ENCODE data around the gene ATP8A2.

The ATP8A2 gene

GRCh38 chr13:25579221-25579620 lies 207.4 kb downstream of the ATP8A2 start:
- no peaks in the 10 kb centered on the region for H3K27me3 ChIP-seq (ENCODE audit: control insufficient read depth in 1 of 2, insufficient read depth in 2 of 2, low read length in 2 of 2)
- H3K4me1 ChIP-seq (ENCODE audit: control insufficient read depth, insufficient read depth, low read length) = no peaks in the 10 kb centered on the region
- no peaks in the 10 kb centered on the region for H3K36me3 ChIP-seq (ENCODE audit: control insufficient read depth in 2 of 2, insufficient read depth in 2 of 2, low read length in 2 of 2)
- H3K9ac ChIP-seq (ENCODE audit: low read length in 2 of 2) = no peak overlapping the region
- no peak overlapping the region for H3K27ac ChIP-seq (ENCODE audit: low read length)
- H3K9me3 ChIP-seq (ENCODE audit: control insufficient read depth in 2 of 2, low read length in 2 of 2) = no peaks in the 10 kb centered on the region
- H3K4me3 ChIP-seq (ENCODE audit: low read length in 2 of 2) = no peak overlapping the region

GRCh38 chr13:25581351-25581750 lies 209.6 kb downstream of the ATP8A2 start:
- Histone ChIP-seq H3K4me3 (ENCODE audit: low read length in 2 of 2) (no peak overlapping the region), H3K27me3 (ENCODE audit: control insufficient read depth in 1 of 2, insufficient read depth in 2 of 2, low read length in 2 of 2) (no peaks in the 10 kb centered on the region), H3K4me1 (ENCODE audit: control insufficient read depth, insufficient read depth, low read length) (no peaks in the 10 kb centered on the region), H3K36me3 (ENCODE audit: control insufficient read depth in 2 of 2, insufficient read depth in 2 of 2, low read length in 2 of 2) (no peaks in the 10 kb centered on the region), H3K27ac (ENCODE audit: low read length) (no peak overlapping the region), H3K9ac (ENCODE audit: low read length in 2 of 2) (no peak overlapping the region), H3K9me3 (ENCODE audit: control insufficient read depth in 2 of 2, low read length in 2 of 2) (no peaks in the 10 kb centered on the region)

- no peaks in the 10 kb centered on the region for H3K4me1 ChIP-seq (ENCODE audit: control insufficient read depth, insufficient read depth, low read length)
- no peak overlapping the region for H3K4me3 ChIP-seq (ENCODE audit: low read length in 2 of 2)
- H3K27me3 ChIP-seq (ENCODE audit: control insufficient read depth in 1 of 2, insufficient read depth in 2 of 2, low read length in 2 of 2) = no peaks in the 10 kb centered on the region
Observed at GRCh38 chr13:25584087-25584486, 212.3 kb downstream of the ATP8A2 start.

GRCh38 chr13:25585000-25585399 lies 213.2 kb downstream of the ATP8A2 start:
- Histone ChIP-seq H3K9me3 (ENCODE audit: control insufficient read depth in 2 of 2, low read length in 2 of 2) (no peaks in the 10 kb centered on the region), H3K27ac (ENCODE audit: low read length) (no peak overlapping the region), H3K27me3 (ENCODE audit: control insufficient read depth in 1 of 2, insufficient read depth in 2 of 2, low read length in 2 of 2) (no peaks in the 10 kb centered on the region), H3K4me3 (ENCODE audit: low read length in 2 of 2) (no peak overlapping the region), H3K4me1 (ENCODE audit: control insufficient read depth, insufficient read depth, low read length) (no peaks in the 10 kb centered on the region), H3K9ac (ENCODE audit: low read length in 2 of 2) (no peak overlapping the region), H3K36me3 (ENCODE audit: control insufficient read depth in 2 of 2, insufficient read depth in 2 of 2, low read length in 2 of 2) (no peaks in the 10 kb centered on the region)

More at GRCh38 chr13:25584087-25584486, 212.3 kb downstream of the ATP8A2 start:
- H3K9me3 ChIP-seq (ENCODE audit: control insufficient read depth in 2 of 2, low read length in 2 of 2) = no peaks in the 10 kb centered on the region
- no peak overlapping the region for H3K9ac ChIP-seq (ENCODE audit: low read length in 2 of 2)
- no peaks in the 10 kb centered on the region for H3K36me3 ChIP-seq (ENCODE audit: control insufficient read depth in 2 of 2, insufficient read depth in 2 of 2, low read length in 2 of 2)
- H3K27ac ChIP-seq (ENCODE audit: low read length) = no peak overlapping the region

- Histone ChIP-seq H3K27me3 (ENCODE audit: control insufficient read depth in 1 of 2, insufficient read depth in 2 of 2, low read length in 2 of 2) (no peaks in the 10 kb centered on the region), H3K27ac (ENCODE audit: low read length) (no peak overlapping the region), H3K4me3 (ENCODE audit: low read length in 2 of 2) (no peak overlapping the region), H3K9ac (ENCODE audit: low read length in 2 of 2) (no peak overlapping the region), H3K36me3 (ENCODE audit: control insufficient read depth in 2 of 2, insufficient read depth in 2 of 2, low read length in 2 of 2) (no peaks in the 10 kb centered on the region), H3K9me3 (ENCODE audit: control insufficient read depth in 2 of 2, low read length in 2 of 2) (no peaks in the 10 kb centered on the region), H3K4me1 (ENCODE audit: control insufficient read depth, insufficient read depth, low read length) (no peaks in the 10 kb centered on the region)
Observed at GRCh38 chr13:25587326-25587980, 215.7 kb downstream of the ATP8A2 start.

- H3K27me3 ChIP-seq (ENCODE audit: control insufficient read depth in 1 of 2, insufficient read depth in 2 of 2, low read length in 2 of 2) = no peaks in the 10 kb centered on the region
- no peaks in the 10 kb centered on the region for H3K4me1 ChIP-seq (ENCODE audit: control insufficient read depth, insufficient read depth, low read length)
- no peak overlapping the region for H3K9ac ChIP-seq (ENCODE audit: low read length in 2 of 2)
- no peak overlapping the region for H3K27ac ChIP-seq (ENCODE audit: low read length)
- no peak overlapping the region for H3K4me3 ChIP-seq (ENCODE audit: low read length in 2 of 2)
- H3K36me3 ChIP-seq (ENCODE audit: control insufficient read depth in 2 of 2, insufficient read depth in 2 of 2, low read length in 2 of 2) = no peaks in the 10 kb centered on the region
- H3K9me3 ChIP-seq (ENCODE audit: control insufficient read depth in 2 of 2, low read length in 2 of 2) = no peaks in the 10 kb centered on the region
Observed at GRCh38 chr13:25588336-25589060, 216.7 kb downstream of the ATP8A2 start.

- no peaks in the 10 kb centered on the region for H3K9me3 ChIP-seq (ENCODE audit: control insufficient read depth in 2 of 2, low read length in 2 of 2)
Observed at GRCh38 chr13:25598421-25598820, 226.6 kb downstream of the ATP8A2 start.

GRCh38 chr13:25602176-25602575 lies 230.4 kb downstream of the ATP8A2 start:
- H3K9ac ChIP-seq (ENCODE audit: low read length in 2 of 2) = no peak overlapping the region
- no peaks in the 10 kb centered on the region for H3K4me1 ChIP-seq (ENCODE audit: control insufficient read depth, insufficient read depth, low read length)
- no peak overlapping the region for H3K27ac ChIP-seq (ENCODE audit: low read length)
- H3K4me3 ChIP-seq (ENCODE audit: low read length in 2 of 2) = no peak overlapping the region
- no peaks in the 10 kb centered on the region for H3K27me3 ChIP-seq (ENCODE audit: control insufficient read depth in 1 of 2, insufficient read depth in 2 of 2, low read length in 2 of 2)
- H3K9me3 ChIP-seq (ENCODE audit: control insufficient read depth in 2 of 2, low read length in 2 of 2) = no peaks in the 10 kb centered on the region
- no peaks in the 10 kb centered on the region for H3K36me3 ChIP-seq (ENCODE audit: control insufficient read depth in 2 of 2, insufficient read depth in 2 of 2, low read length in 2 of 2)

More at GRCh38 chr13:25598421-25598820, 226.6 kb downstream of the ATP8A2 start:
- Histone ChIP-seq H3K27me3 (ENCODE audit: control insufficient read depth in 1 of 2, insufficient read depth in 2 of 2, low read length in 2 of 2) (no peaks in the 10 kb centered on the region), H3K4me3 (ENCODE audit: low read length in 2 of 2) (no peak overlapping the region), H3K4me1 (ENCODE audit: control insufficient read depth, insufficient read depth, low read length) (no peaks in the 10 kb centered on the region), H3K36me3 (ENCODE audit: control insufficient read depth in 2 of 2, insufficient read depth in 2 of 2, low read length in 2 of 2) (no peaks in the 10 kb centered on the region), H3K9ac (ENCODE audit: low read length in 2 of 2) (no peak overlapping the region), H3K27ac (ENCODE audit: low read length) (no peak overlapping the region)

GRCh38 chr13:25604106-25604505 lies 232.3 kb downstream of the ATP8A2 start:
- H3K4me1 ChIP-seq (ENCODE audit: control insufficient read depth, insufficient read depth, low read length) = no peaks in the 10 kb centered on the region
- no peak overlapping the region for H3K4me3 ChIP-seq (ENCODE audit: low read length in 2 of 2)
- no peaks in the 10 kb centered on the region for H3K36me3 ChIP-seq (ENCODE audit: control insufficient read depth in 2 of 2, insufficient read depth in 2 of 2, low read length in 2 of 2)
- H3K27me3 ChIP-seq (ENCODE audit: control insufficient read depth in 1 of 2, insufficient read depth in 2 of 2, low read length in 2 of 2) = no peaks in the 10 kb centered on the region
- H3K9ac ChIP-seq (ENCODE audit: low read length in 2 of 2) = no peak overlapping the region
- no peak overlapping the region for H3K27ac ChIP-seq (ENCODE audit: low read length)
- H3K9me3 ChIP-seq (ENCODE audit: control insufficient read depth in 2 of 2, low read length in 2 of 2) = no peaks in the 10 kb centered on the region

GRCh38 chr13:25607096-25607495 lies 235.3 kb downstream of the ATP8A2 start:
- H3K9ac ChIP-seq (ENCODE audit: low read length in 2 of 2) = no peak overlapping the region
- H3K36me3 ChIP-seq (ENCODE audit: control insufficient read depth in 2 of 2, insufficient read depth in 2 of 2, low read length in 2 of 2) = no peaks in the 10 kb centered on the region
- no peak overlapping the region for H3K27ac ChIP-seq (ENCODE audit: low read length)
- H3K4me3 ChIP-seq (ENCODE audit: low read length in 2 of 2) = no peak overlapping the region
- no peaks in the 10 kb centered on the region for H3K4me1 ChIP-seq (ENCODE audit: control insufficient read depth, insufficient read depth, low read length)
- H3K9me3 ChIP-seq (ENCODE audit: control insufficient read depth in 2 of 2, low read length in 2 of 2) = no peaks in the 10 kb centered on the region
- H3K27me3 ChIP-seq (ENCODE audit: control insufficient read depth in 1 of 2, insufficient read depth in 2 of 2, low read length in 2 of 2) = no peaks in the 10 kb centered on the region

GRCh38 chr13:25608181-25608580 lies 236.4 kb downstream of the ATP8A2 start:
- no peaks in the 10 kb centered on the region for H3K4me1 ChIP-seq (ENCODE audit: control insufficient read depth, insufficient read depth, low read length)
- H3K27me3 ChIP-seq (ENCODE audit: control insufficient read depth in 1 of 2, insufficient read depth in 2 of 2, low read length in 2 of 2) = no peaks in the 10 kb centered on the region
- no peak overlapping the region for H3K4me3 ChIP-seq (ENCODE audit: low read length in 2 of 2)
- no peak overlapping the region for H3K27ac ChIP-seq (ENCODE audit: low read length)
- no peak overlapping the region for H3K9ac ChIP-seq (ENCODE audit: low read length in 2 of 2)
- H3K9me3 ChIP-seq (ENCODE audit: control insufficient read depth in 2 of 2, low read length in 2 of 2) = no peaks in the 10 kb centered on the region
- no peaks in the 10 kb centered on the region for H3K36me3 ChIP-seq (ENCODE audit: control insufficient read depth in 2 of 2, insufficient read depth in 2 of 2, low read length in 2 of 2)
